ENCODE results near the gene TRMT1L. TPM values are rescaled to one million over a fixed set of nuclear protein-coding genes. Genes with fewer than 3 reads are reported as not detected.
A peak's percentile ranks its signal among the peaks of the same experiment; 100 is the strongest.
"Not testable (repeated sequence)": the region's sequence is repeated elsewhere in the genome, so short reads cannot be mapped to it uniquely, and the experiment has no call there.

TRMT1L gene, protein sequence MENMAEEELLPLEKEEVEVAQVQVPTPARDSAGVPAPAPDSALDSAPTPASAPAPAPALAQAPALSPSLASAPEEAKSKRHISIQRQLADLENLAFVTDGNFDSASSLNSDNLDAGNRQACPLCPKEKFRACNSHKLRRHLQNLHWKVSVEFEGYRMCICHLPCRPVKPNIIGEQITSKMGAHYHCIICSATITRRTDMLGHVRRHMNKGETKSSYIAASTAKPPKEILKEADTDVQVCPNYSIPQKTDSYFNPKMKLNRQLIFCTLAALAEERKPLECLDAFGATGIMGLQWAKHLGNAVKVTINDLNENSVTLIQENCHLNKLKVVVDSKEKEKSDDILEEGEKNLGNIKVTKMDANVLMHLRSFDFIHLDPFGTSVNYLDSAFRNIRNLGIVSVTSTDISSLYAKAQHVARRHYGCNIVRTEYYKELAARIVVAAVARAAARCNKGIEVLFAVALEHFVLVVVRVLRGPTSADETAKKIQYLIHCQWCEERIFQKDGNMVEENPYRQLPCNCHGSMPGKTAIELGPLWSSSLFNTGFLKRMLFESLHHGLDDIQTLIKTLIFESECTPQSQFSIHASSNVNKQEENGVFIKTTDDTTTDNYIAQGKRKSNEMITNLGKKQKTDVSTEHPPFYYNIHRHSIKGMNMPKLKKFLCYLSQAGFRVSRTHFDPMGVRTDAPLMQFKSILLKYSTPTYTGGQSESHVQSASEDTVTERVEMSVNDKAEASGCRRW
- polyA plus RNA-seq (2013, experiment 1 of 2), result 23.3 TPM
- 24.2 TPM for polyA plus RNA-seq (2013, experiment 2 of 2)

DNA sequence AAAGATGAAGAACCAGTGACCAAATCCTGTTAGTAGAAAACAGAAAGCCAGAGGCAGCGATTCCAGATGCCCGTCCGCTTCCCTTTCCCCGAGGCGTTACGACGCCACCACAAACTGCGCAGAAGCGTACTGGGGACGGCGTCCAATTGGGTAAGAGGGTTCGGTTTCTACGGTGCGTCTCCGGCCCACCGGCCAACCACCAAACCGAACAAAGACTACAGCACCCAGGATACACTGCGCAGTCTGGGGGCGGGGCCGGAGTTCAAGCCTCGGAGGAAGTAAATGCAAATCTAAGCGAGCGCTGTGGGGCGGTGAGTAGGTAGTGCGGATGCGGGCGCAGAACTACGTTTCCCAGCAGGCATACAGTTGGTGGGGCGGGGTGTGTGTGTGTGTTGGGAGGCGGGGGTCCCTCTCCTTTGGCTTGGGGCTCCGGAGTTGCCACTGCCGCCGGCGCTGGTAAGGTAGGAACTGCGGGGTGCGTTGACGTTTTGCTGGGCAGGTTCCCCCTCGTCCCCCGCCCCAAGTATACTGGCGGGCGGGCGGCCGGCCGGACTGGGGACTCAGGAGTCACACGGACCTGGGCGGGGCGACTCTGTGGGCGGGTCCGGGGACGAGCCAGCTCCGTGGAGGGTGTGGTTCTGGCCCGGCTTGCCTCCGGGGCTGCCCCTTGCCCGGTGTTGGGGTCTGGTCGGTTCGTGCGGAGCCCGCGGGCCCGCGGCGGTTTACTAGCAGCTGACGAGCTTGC is at the start of gene TRMT1L, which contains the start of gene SWT1:
TSS of gene TRMT1L (minus strand) at position 100 of the 745 bp plus-strand sequence. CDS start 241 bp downstream, outside the sequence.
TSS of gene SWT1 (plus strand) at position 314 of the 745 bp plus-strand sequence. CDS start 3,675 bp downstream, outside the sequence.
- Histone ChIP-seq H3K9me3 (ENCODE audit: control insufficient read depth, low read length) (no peaks in the 10 kb centered on the region), H3K4me1 (ENCODE audit: control insufficient read depth, insufficient read depth, low read length, poor library complexity, severe bottlenecking) (peaks cover 3% of the 10 kb centered on the region), H3K4me3 (ENCODE audit: extremely low read depth, insufficient read depth, low read length, poor library complexity, severe bottlenecking) (peak within 1 kb of the TSS; percentile 84), H3K27ac (ENCODE audit: low read depth, low read length, severe bottlenecking) (peak within 1 kb of the TSS; percentile 96), H3K36me3 (ENCODE audit: control insufficient read depth, insufficient read depth, low read length) (no peaks in the 10 kb centered on the region)
- WGBS, 2 experiments (ENCODE audit: insufficient coverage in 2 of 2), result 0% methylated on average over 24 to 32 of the region's 63 CpGs

DNA sequence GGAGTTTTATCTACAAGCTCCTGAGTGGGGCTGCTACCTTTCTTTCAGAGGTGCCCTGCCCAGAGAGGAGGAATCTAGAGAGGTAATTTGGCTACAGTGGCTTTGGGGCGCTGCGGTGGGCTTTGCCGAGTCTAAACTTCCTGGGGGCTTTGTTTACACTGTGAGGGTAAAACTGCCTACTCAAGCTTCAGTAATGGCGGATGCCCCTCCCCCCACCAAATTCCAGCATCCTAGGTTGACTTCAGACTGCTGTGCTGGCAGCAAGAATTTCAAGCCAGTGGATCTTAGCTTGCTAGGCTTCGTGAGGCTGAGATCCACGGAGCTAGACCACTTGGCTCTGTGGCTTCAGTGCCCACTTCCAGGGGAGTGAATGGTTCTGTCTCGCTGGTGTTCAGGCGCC is 44.1 kb upstream of the TRMT1L start:
- Histone ChIP-seq H3K4me3 (ENCODE audit: extremely low read depth, insufficient read depth, low read length, poor library complexity, severe bottlenecking) (no peak overlapping the region), H3K4me1 (ENCODE audit: control insufficient read depth, insufficient read depth, low read length, poor library complexity, severe bottlenecking) (no peaks in the 10 kb centered on the region), H3K27ac (ENCODE audit: low read depth, low read length, severe bottlenecking) (no peak overlapping the region), H3K9me3 (ENCODE audit: control insufficient read depth, low read length) (no peaks in the 10 kb centered on the region), H3K36me3 (ENCODE audit: control insufficient read depth, insufficient read depth, low read length) (no peaks in the 10 kb centered on the region)
- WGBS, 2 experiments (ENCODE audit: insufficient coverage in 2 of 2), result 91 to 93% methylated on average over 8 of the region's 8 CpGs

DNA sequence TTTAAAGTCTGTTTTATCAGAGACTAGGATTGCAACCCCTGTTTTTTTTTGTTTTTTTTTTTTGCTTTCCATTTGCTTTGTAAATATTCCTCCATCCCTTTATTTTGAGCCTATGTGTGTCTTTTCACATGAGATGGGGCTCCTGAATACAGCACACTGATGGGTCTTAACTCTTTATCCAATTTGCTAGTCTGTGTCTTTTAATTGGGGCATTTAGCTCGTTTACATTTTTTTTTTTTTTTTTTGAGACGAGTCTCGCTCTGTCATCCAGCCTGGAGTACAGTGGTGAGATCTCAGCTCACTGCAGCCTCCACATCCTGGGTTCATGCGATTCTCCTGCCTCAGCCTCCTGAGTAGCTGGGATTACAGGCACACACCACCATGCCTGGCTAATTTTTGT is 42.0 kb upstream of the TRMT1L start:
- H3K27ac ChIP-seq (ENCODE audit: low read depth, low read length, severe bottlenecking); H3K4me3 ChIP-seq (ENCODE audit: extremely low read depth, insufficient read depth, low read length, poor library complexity, severe bottlenecking); H3K4me1 ChIP-seq (ENCODE audit: control insufficient read depth, insufficient read depth, low read length, poor library complexity, severe bottlenecking); H3K9me3 ChIP-seq (ENCODE audit: control insufficient read depth, low read length); H3K36me3 ChIP-seq (ENCODE audit: control insufficient read depth, insufficient read depth, low read length): not testable (repeated sequence)
- WGBS, 2 experiments (ENCODE audit: insufficient coverage in 2 of 2), result 100% methylated on average over 1 to 2 of the region's 4 CpGs

DNA sequence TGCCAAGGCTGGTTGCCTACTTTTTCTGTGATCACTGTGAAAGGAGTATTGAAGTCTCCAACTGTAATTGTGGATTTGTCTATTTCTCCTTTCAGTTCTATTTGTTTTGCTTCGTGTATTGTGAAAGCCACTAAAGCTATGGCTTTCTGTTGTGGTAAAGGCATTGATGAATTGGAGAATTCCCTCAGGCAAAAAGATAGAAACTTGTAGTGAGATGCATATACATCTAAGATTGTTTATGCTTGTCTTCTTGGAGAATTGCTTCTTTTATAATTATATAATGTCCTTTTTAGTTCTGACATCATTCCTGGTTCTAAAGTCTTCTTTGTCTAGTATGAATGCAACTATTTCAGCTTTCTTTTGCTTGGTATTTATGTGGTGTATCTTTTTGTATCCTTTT is 37.0 kb upstream of the TRMT1L start:
- WGBS, 2 experiments (ENCODE audit: insufficient coverage in 2 of 2), result no CpG with 5 or more reads among the region's 1 CpG
- Histone ChIP-seq H3K4me1 (ENCODE audit: control insufficient read depth, insufficient read depth, low read length, poor library complexity, severe bottlenecking) (no peaks in the 10 kb centered on the region), H3K9me3 (ENCODE audit: control insufficient read depth, low read length) (no peaks in the 10 kb centered on the region), H3K27ac (ENCODE audit: low read depth, low read length, severe bottlenecking) (no peak overlapping the region), H3K36me3 (ENCODE audit: control insufficient read depth, insufficient read depth, low read length) (peaks cover 6% of the 10 kb centered on the region), H3K4me3 (ENCODE audit: extremely low read depth, insufficient read depth, low read length, poor library complexity, severe bottlenecking) (no peak overlapping the region)

DNA sequence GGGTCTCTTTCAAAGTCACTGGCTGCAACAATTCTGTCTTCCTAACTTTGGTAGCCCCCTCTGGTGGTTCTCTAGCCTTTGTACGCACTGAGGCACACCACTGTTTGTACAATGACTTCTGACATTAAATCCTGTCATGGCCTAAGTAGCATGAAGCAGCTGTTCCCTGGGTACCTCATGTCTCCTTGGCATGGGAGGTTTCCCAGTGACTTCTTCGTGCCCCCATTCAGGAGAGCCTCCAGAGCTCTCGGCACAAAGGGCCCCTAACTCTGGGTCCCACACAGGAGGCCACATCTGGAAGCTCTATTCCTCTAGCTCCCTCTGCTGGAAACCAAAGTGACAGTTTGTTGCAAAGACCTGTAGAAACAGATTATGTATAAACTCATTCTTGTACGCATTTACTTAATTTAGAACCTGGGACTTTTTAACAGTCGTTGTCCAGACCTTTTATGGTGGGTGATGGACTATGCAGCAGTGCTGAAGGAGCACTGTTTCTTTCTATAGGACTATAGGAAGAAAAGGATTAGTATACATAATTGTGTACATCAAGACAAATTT is 13.6 kb upstream of the TRMT1L start:
- Histone ChIP-seq H3K9me3 (ENCODE audit: control insufficient read depth, low read length) (no peaks in the 10 kb centered on the region), H3K36me3 (ENCODE audit: control insufficient read depth, insufficient read depth, low read length) (peaks cover 10% of the 10 kb centered on the region), H3K4me1 (ENCODE audit: control insufficient read depth, insufficient read depth, low read length, poor library complexity, severe bottlenecking) (no peaks in the 10 kb centered on the region), H3K4me3 (ENCODE audit: extremely low read depth, insufficient read depth, low read length, poor library complexity, severe bottlenecking) (no peak overlapping the region), H3K27ac (ENCODE audit: low read depth, low read length, severe bottlenecking) (no peak overlapping the region)
- 10 to 36% methylated on average over 2 to 3 of the region's 5 CpGs for WGBS, 2 experiments (ENCODE audit: insufficient coverage in 2 of 2)

DNA sequence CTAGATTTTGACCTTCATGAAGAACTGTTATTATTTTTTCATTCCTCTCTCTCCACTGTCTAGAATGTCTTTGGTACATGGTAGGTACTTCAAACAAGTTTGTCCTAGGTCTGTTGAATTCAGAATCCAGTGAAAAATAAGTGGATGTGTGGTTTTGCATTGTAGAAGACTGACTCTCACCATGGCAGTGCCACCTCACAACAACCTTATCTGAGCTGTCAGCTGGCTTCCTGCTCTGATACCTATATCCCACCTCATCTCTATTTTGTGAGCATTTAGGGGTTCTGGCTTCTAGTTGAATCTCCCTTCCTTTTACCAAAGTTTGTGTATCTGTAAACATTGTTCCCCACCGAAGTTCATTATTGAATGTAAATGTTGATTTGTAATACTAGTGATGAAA is 9.4 kb upstream of the TRMT1L start:
- no CpG with 5 or more reads among the region's 1 CpG for WGBS, 2 experiments (ENCODE audit: insufficient coverage in 2 of 2)

DNA sequence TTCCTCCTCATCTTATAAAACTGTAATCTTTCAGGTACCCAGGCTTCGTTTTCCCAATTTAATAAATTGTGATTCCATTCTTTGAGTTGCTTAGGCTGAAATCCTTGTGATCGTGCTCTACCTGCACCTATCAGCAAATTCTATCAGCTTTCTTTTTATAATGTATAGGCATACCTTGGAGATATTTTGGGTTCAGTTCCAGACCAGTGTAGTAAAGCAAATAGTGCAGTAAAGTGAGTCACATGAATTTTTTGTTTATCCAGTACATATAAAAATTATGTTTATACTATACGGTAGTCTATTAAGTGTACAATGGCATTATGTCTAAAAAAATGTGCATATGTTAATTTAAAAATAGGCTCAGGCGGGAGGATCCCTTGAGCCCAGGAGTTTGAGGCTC is 5.7 kb upstream of the TRMT1L start:
- H3K4me1 ChIP-seq (ENCODE audit: control insufficient read depth, insufficient read depth, low read length, poor library complexity, severe bottlenecking), result no peaks in the 10 kb centered on the region
- no CpG with 5 or more reads among the region's 4 CpGs for WGBS, 2 experiments (ENCODE audit: insufficient coverage in 2 of 2)

More for the DNA sequence above, 9.4 kb upstream of the TRMT1L start:
- Histone ChIP-seq H3K4me3 (ENCODE audit: extremely low read depth, insufficient read depth, low read length, poor library complexity, severe bottlenecking) (no peak overlapping the region), H3K27ac (ENCODE audit: low read depth, low read length, severe bottlenecking) (peak overlapping the region; percentile 42), H3K4me1 (ENCODE audit: control insufficient read depth, insufficient read depth, low read length, poor library complexity, severe bottlenecking) (no peaks in the 10 kb centered on the region), H3K9me3 (ENCODE audit: control insufficient read depth, low read length) (no peaks in the 10 kb centered on the region), H3K36me3 (ENCODE audit: control insufficient read depth, insufficient read depth, low read length) (peaks cover 12% of the 10 kb centered on the region)

DNA sequence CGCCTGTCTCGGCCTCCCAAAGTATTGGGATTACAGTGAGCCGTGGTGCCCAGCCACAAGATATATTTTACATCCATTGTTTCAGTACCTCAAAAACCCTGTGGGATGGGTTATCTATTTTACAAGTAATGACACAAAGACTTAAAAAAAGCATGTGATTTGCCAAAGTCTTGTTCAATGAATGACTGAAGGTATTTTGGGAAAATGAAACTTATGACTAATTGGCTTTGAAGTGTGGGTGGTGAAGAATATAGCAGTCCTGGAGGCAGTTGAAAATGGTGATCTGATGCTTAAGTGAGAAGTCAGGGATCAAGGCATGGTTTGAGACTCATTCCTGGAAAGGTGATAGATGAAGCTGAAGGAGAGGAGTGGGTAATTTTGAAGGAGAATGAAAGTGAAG is 3.2 kb upstream of the TRMT1L start:
- 80% methylated on average over 1 of the region's 3 CpGs; no CpG with 5 or more reads in 1 of the 2 experiments for WGBS, 2 experiments (ENCODE audit: insufficient coverage in 2 of 2)
- H3K9me3 ChIP-seq (ENCODE audit: control insufficient read depth, low read length), result no peaks in the 10 kb centered on the region
- peaks cover 6% of the 10 kb centered on the region for H3K36me3 ChIP-seq (ENCODE audit: control insufficient read depth, insufficient read depth, low read length)
- H3K4me3 ChIP-seq (ENCODE audit: extremely low read depth, insufficient read depth, low read length, poor library complexity, severe bottlenecking), result no peak overlapping the region
- no peak overlapping the region for H3K27ac ChIP-seq (ENCODE audit: low read depth, low read length, severe bottlenecking)
- H3K4me1 ChIP-seq (ENCODE audit: control insufficient read depth, insufficient read depth, low read length, poor library complexity, severe bottlenecking), result peaks cover 3% of the 10 kb centered on the region

More for the DNA sequence above, 5.7 kb upstream of the TRMT1L start:
- no peak overlapping the region for H3K27ac ChIP-seq (ENCODE audit: low read depth, low read length, severe bottlenecking)
- H3K36me3 ChIP-seq (ENCODE audit: control insufficient read depth, insufficient read depth, low read length), result peaks cover 10% of the 10 kb centered on the region
- no peaks in the 10 kb centered on the region for H3K9me3 ChIP-seq (ENCODE audit: control insufficient read depth, low read length)
- H3K4me3 ChIP-seq (ENCODE audit: extremely low read depth, insufficient read depth, low read length, poor library complexity, severe bottlenecking), result no peak overlapping the region

DNA sequence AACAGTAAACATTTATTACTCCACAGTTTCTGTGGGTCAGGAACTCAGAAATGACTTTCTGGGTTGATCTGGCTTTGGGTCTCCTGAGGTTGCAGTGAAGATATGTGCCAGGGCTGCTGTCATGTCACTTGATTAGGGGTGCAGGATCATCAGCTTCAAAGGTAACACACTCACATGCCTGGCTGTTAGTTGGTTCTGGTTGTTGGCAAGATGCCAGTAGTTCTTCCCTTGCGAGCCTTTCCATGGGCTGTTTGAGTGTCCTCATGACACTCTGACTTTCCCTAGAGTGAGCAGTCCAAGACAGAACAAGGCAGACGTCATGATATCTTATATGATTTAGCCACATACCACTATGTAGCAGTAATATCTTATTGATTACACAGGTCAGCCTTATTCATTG is 2.0 kb upstream of the TRMT1L start:
- Histone ChIP-seq H3K9me3 (ENCODE audit: control insufficient read depth, low read length) (no peaks in the 10 kb centered on the region), H3K4me3 (ENCODE audit: extremely low read depth, insufficient read depth, low read length, poor library complexity, severe bottlenecking) (no peak overlapping the region), H3K27ac (ENCODE audit: low read depth, low read length, severe bottlenecking) (no peak overlapping the region), H3K4me1 (ENCODE audit: control insufficient read depth, insufficient read depth, low read length, poor library complexity, severe bottlenecking) (peaks cover 3% of the 10 kb centered on the region), H3K36me3 (ENCODE audit: control insufficient read depth, insufficient read depth, low read length) (no peaks in the 10 kb centered on the region)
- 88% methylated on average over 1 of the region's 2 CpGs; no CpG with 5 or more reads in 1 of the 2 experiments for WGBS, 2 experiments (ENCODE audit: insufficient coverage in 2 of 2)

Data from mesodermal cell (in vitro differentiated cells).